A673 (cell line): ENCODE results near the gene ATP6V0E1.

Source experiments
- CTCF ChIP-seq: fragments of 300-800, 200-600 bp; sonication (generic); conservative IDR thresholded peaks from 2 replicates; pipeline ENCODE4 v1.5.1; 2017; ENCODE audit warnings: low read depth, mild to moderate bottlenecking, antibody characterized with exemption, low read length, moderate library complexity, mixed read lengths
- EZH2 ChIP-seq: fragments of 200-600 bp; sonication (generic); IDR thresholded peaks from 2 replicates; pipeline ENCODE4 v1.6.1; 2017; ENCODE audit warnings: borderline replicate concordance, low read depth, mild to moderate bottlenecking, mixed read lengths, antibody characterized with exemption, low read length; ENCODE audit not compliant: poor library complexity, severe bottlenecking

- TF ChIP-seq CTCF: no peak
- TF ChIP-seq EZH2: no peak
These were observed 47.2 kb upstream of the ATP6V0E1 start for GRCh38 chr5:172936401-172936800.
